ENCODE measurements around the gene HERC3. TPM values are rescaled to one million over a fixed set of nuclear protein-coding genes. Genes with fewer than 3 reads are reported as not detected.

HERC3 gene
- total RNA-seq, 3 donors from 2014 or later = 49.1 to 51.6 (median 50.6) TPM

- no peak for TF ChIP-seq CTCF (IDR thresholded peaks at IDR 0.05)
These were observed 164.8 kb downstream of the HERC3 start for GRCh38 chr4:88757067-88757466.

GRCh38 chr4:88757776-88758175, 165.5 kb downstream of the HERC3 start:
- no peaks in the 10 kb centered on the region for H3K36me3 ChIP-seq (ENCODE audit: low read depth)
- no peaks in the 10 kb centered on the region for H3K4me1 ChIP-seq (ENCODE audit: low read depth)
- H3K9me3 ChIP-seq = no peaks in the 10 kb centered on the region
- ATAC-seq (no peak), DNase-seq (no peak)
- H3K4me3 ChIP-seq = no peak overlapping the region
- intact Hi-C loops (cut with DNase I, micrococcal nuclease) = no loop called here
- no peak for TF ChIP-seq CTCF (IDR thresholded peaks at IDR 0.05)

More at GRCh38 chr4:88757067-88757466, 164.8 kb downstream of the HERC3 start:
- no peak overlapping the region for H3K4me3 ChIP-seq
- no peaks in the 10 kb centered on the region for H3K9me3 ChIP-seq
- DNase-seq (no peak), ATAC-seq (no peak)
- intact Hi-C loops (cut with DNase I, micrococcal nuclease) = no loop called here
- H3K4me1 ChIP-seq (ENCODE audit: low read depth) = no peaks in the 10 kb centered on the region
- no peaks in the 10 kb centered on the region for H3K36me3 ChIP-seq (ENCODE audit: low read depth)

Other genes with a start within 250 kb of the HERC3 start
- gene HERC6, start 213.6 kb upstream of the HERC3 start, total RNA-seq = 1 to 10 TPM; 7.5 to 8.8 (median 8.2) TPM
- 1 to 10 TPM; 1.8 to 4.0 (median 1.9) TPM for gene HERC5, start 135.4 kb upstream of the HERC3 start, total RNA-seq
- 10 to 100 TPM; 41.3 to 62.7 (median 53.2) TPM for gene PYURF, start 68.7 kb upstream of the HERC3 start, total RNA-seq
- 1 to 10 TPM; 1.1 to 5.8 (median 1.7) TPM for gene NAP1L5, start 105.3 kb downstream of the HERC3 start, total RNA-seq

All from mucosa of descending colon (tissue), 3 donors.